ENCODE results near the gene NDFIP2.
"Not testable (repeated sequence)": the region's sequence is repeated elsewhere in the genome, so short reads cannot be mapped to it uniquely, and the experiment has no call there.

The NDFIP2 gene

GRCh38 chr13:79547211-79548195 lies 66.5 kb downstream of the NDFIP2 start:
- Histone ChIP-seq H3K4me1 (ENCODE audit: control insufficient read depth in 5 of 5, insufficient read depth in 5 of 5, low read length in 5 of 5) (peaks cover 0 to 5% (median 0%) of the 10 kb centered on the region in 5 donors), H3K9me3 (ENCODE audit: control insufficient read depth in 5 of 5, low read length in 5 of 5) (no peaks in the 10 kb centered on the region), H3K27me3 (ENCODE audit: control insufficient read depth in 5 of 5, insufficient read depth in 4 of 5, low read length in 5 of 5) (no peaks in the 10 kb centered on the region), H3K9ac (ENCODE audit: low read length in 5 of 5) (no peak overlapping the region), H3K36me3 (ENCODE audit: control insufficient read depth in 5 of 5, insufficient read depth in 5 of 5, low read length in 5 of 5) (no peaks in the 10 kb centered on the region), H3K4me3 (ENCODE audit: low read depth in 1 of 5, low read length in 5 of 5) (no peak overlapping the region), H3K27ac (ENCODE audit: low read depth, low read length) (no peak overlapping the region)

DNA sequence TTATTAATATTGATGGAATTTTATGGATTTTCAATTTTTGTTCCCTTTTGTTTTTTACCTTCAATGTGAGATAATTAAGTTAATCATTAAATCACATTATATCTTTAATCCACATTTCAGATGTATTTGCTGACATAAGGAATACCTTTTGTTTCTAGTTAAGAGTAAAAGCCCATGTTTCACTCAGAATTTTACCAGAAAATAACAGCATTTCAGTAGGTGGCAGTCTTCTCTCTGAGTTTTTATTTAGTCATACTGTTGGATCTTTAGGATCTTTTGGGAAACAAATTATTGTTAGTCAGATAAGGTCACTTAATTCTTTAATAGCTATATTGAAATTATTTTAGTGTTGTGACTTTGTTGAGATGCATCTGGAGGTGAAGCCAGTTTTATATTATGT lies 67.9 kb downstream of the NDFIP2 start:
- Histone ChIP-seq H3K36me3 (ENCODE audit: control insufficient read depth in 5 of 5, insufficient read depth in 5 of 5, low read length in 5 of 5) (no peaks in the 10 kb centered on the region), H3K27me3 (ENCODE audit: control insufficient read depth in 5 of 5, insufficient read depth in 4 of 5, low read length in 5 of 5) (no peaks in the 10 kb centered on the region), H3K9ac (ENCODE audit: low read length in 5 of 5) (no peak overlapping the region), H3K4me3 (ENCODE audit: low read depth in 1 of 5, low read length in 5 of 5) (no peak overlapping the region), H3K4me1 (ENCODE audit: control insufficient read depth in 5 of 5, insufficient read depth in 5 of 5, low read length in 5 of 5) (peaks cover 0 to 7% (median 0%) of the 10 kb centered on the region in 5 donors), H3K27ac (ENCODE audit: low read depth, low read length) (no peak overlapping the region), H3K9me3 (ENCODE audit: control insufficient read depth in 5 of 5, low read length in 5 of 5) (no peaks in the 10 kb centered on the region)

GRCh38 chr13:79549355-79550106 lies 68.6 kb downstream of the NDFIP2 start:
- Histone ChIP-seq H3K4me3 (ENCODE audit: low read depth in 1 of 5, low read length in 5 of 5) (no peak overlapping the region), H3K4me1 (ENCODE audit: control insufficient read depth in 5 of 5, insufficient read depth in 5 of 5, low read length in 5 of 5) (peaks cover 0 to 7% (median 0%) of the 10 kb centered on the region in 5 donors), H3K27me3 (ENCODE audit: control insufficient read depth in 5 of 5, insufficient read depth in 4 of 5, low read length in 5 of 5) (no peaks in the 10 kb centered on the region), H3K9me3 (ENCODE audit: control insufficient read depth in 5 of 5, low read length in 5 of 5) (no peaks in the 10 kb centered on the region), H3K27ac (ENCODE audit: low read depth, low read length) (no peak overlapping the region), H3K9ac (ENCODE audit: low read length in 5 of 5) (peak overlapping the region in 1 of 5 donors; percentile 6), H3K36me3 (ENCODE audit: control insufficient read depth in 5 of 5, insufficient read depth in 5 of 5, low read length in 5 of 5) (no peaks in the 10 kb centered on the region)

GRCh38 chr13:79557666-79558065 lies 76.7 kb downstream of the NDFIP2 start:
- peaks cover 0 to 4% (median 0%) of the 10 kb centered on the region in 5 donors for H3K36me3 ChIP-seq (ENCODE audit: control insufficient read depth in 5 of 5, insufficient read depth in 5 of 5, low read length in 5 of 5)
- H3K27ac ChIP-seq (ENCODE audit: low read depth, low read length): no peak overlapping the region
- peaks cover 0 to 11% (median 4%) of the 10 kb centered on the region in 5 donors for H3K9me3 ChIP-seq (ENCODE audit: control insufficient read depth in 5 of 5, low read length in 5 of 5)
- no peak overlapping the region for H3K4me3 ChIP-seq (ENCODE audit: low read depth in 1 of 5, low read length in 5 of 5)
- H3K4me1 ChIP-seq (ENCODE audit: control insufficient read depth in 5 of 5, insufficient read depth in 5 of 5, low read length in 5 of 5): peaks cover 0 to 11% (median 0%) of the 10 kb centered on the region in 5 donors
- no peak overlapping the region for H3K9ac ChIP-seq (ENCODE audit: low read length in 5 of 5)
- no peaks in the 10 kb centered on the region for H3K27me3 ChIP-seq (ENCODE audit: control insufficient read depth in 5 of 5, insufficient read depth in 4 of 5, low read length in 5 of 5)

DNA sequence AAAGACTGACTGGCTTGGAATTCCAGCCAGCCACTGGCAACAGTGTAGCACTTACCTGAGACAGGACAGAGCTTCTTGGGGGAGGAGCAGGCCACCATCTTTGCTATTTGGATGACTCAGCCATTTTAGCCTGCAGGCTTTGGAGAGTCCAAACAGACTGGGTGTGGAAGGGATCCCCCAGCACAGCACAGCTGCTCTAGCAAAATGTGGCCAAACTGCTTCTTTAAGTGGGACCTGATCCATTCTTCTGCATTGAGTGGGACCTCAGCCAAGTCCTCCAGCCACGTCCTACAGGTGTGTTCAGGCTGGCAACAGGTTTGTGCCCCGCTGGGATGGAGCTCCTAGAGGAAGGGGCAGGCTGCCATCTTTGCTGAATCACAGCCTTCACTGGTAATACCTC lies 80.0 kb downstream of the NDFIP2 start:
- Histone ChIP-seq H3K9me3 (ENCODE audit: control insufficient read depth in 5 of 5, low read length in 5 of 5) (peaks cover 0 to 17% (median 4%) of the 10 kb centered on the region in 5 donors), H3K27ac (ENCODE audit: low read depth, low read length) (no peak overlapping the region), H3K27me3 (ENCODE audit: control insufficient read depth in 5 of 5, insufficient read depth in 4 of 5, low read length in 5 of 5) (no peaks in the 10 kb centered on the region), H3K4me1 (ENCODE audit: control insufficient read depth in 5 of 5, insufficient read depth in 5 of 5, low read length in 5 of 5) (peaks cover 0 to under 1% (median 0%) of the 10 kb centered on the region in 5 donors), H3K9ac (ENCODE audit: low read length in 5 of 5) (no peak overlapping the region), H3K36me3 (ENCODE audit: control insufficient read depth in 5 of 5, insufficient read depth in 5 of 5, low read length in 5 of 5) (peaks cover 0 to 4% (median 0%) of the 10 kb centered on the region in 5 donors), H3K4me3 (ENCODE audit: low read depth in 1 of 5, low read length in 5 of 5) (no peak overlapping the region)

- H3K27ac ChIP-seq (ENCODE audit: low read depth, low read length): no peak overlapping the region
- H3K36me3 ChIP-seq (ENCODE audit: control insufficient read depth in 5 of 5, insufficient read depth in 5 of 5, low read length in 5 of 5): peaks cover 0 to 4% (median 0%) of the 10 kb centered on the region in 5 donors
- no peaks in the 10 kb centered on the region for H3K4me1 ChIP-seq (ENCODE audit: control insufficient read depth in 5 of 5, insufficient read depth in 5 of 5, low read length in 5 of 5)
- no peaks in the 10 kb centered on the region for H3K27me3 ChIP-seq (ENCODE audit: control insufficient read depth in 5 of 5, insufficient read depth in 4 of 5, low read length in 5 of 5)
- H3K4me3 ChIP-seq (ENCODE audit: low read depth in 1 of 5, low read length in 5 of 5): no peak overlapping the region
- H3K9me3 ChIP-seq (ENCODE audit: control insufficient read depth in 5 of 5, low read length in 5 of 5): peaks cover 0 to 19% (median 4%) of the 10 kb centered on the region in 5 donors
- H3K9ac ChIP-seq (ENCODE audit: low read length in 5 of 5): no peak overlapping the region
Observed at GRCh38 chr13:79562557-79562956, 81.6 kb downstream of the NDFIP2 start.

- no peaks in the 10 kb centered on the region for H3K36me3 ChIP-seq (ENCODE audit: control insufficient read depth in 5 of 5, insufficient read depth in 5 of 5, low read length in 5 of 5)
- H3K9ac ChIP-seq (ENCODE audit: low read length in 5 of 5): no peak overlapping the region
- H3K9me3 ChIP-seq (ENCODE audit: control insufficient read depth in 5 of 5, low read length in 5 of 5): peaks cover 0 to 16% (median 2%) of the 10 kb centered on the region in 5 donors
Observed at GRCh38 chr13:79566118-79566517, 85.2 kb downstream of the NDFIP2 start.

GRCh38 chr13:79571147-79571546 lies 90.2 kb downstream of the NDFIP2 start:
- Histone ChIP-seq H3K4me1 (ENCODE audit: control insufficient read depth in 5 of 5, insufficient read depth in 5 of 5, low read length in 5 of 5) (no peaks in the 10 kb centered on the region), H3K9me3 (ENCODE audit: control insufficient read depth in 5 of 5, low read length in 5 of 5) (peaks cover 0 to 4% (median under 1%) of the 10 kb centered on the region in 5 donors), H3K27ac (ENCODE audit: low read depth, low read length) (no peak overlapping the region), H3K36me3 (ENCODE audit: control insufficient read depth in 5 of 5, insufficient read depth in 5 of 5, low read length in 5 of 5) (no peaks in the 10 kb centered on the region), H3K4me3 (ENCODE audit: low read depth in 1 of 5, low read length in 5 of 5) (no peak overlapping the region), H3K27me3 (ENCODE audit: control insufficient read depth in 5 of 5, insufficient read depth in 4 of 5, low read length in 5 of 5) (no peaks in the 10 kb centered on the region), H3K9ac (ENCODE audit: low read length in 5 of 5) (no peak overlapping the region)

More at GRCh38 chr13:79566118-79566517, 85.2 kb downstream of the NDFIP2 start:
- no peak overlapping the region for H3K4me3 ChIP-seq (ENCODE audit: low read depth in 1 of 5, low read length in 5 of 5)
- no peaks in the 10 kb centered on the region for H3K27me3 ChIP-seq (ENCODE audit: control insufficient read depth in 5 of 5, insufficient read depth in 4 of 5, low read length in 5 of 5)
- H3K4me1 ChIP-seq (ENCODE audit: control insufficient read depth in 5 of 5, insufficient read depth in 5 of 5, low read length in 5 of 5): no peaks in the 10 kb centered on the region
- no peak overlapping the region for H3K27ac ChIP-seq (ENCODE audit: low read depth, low read length)

DNA sequence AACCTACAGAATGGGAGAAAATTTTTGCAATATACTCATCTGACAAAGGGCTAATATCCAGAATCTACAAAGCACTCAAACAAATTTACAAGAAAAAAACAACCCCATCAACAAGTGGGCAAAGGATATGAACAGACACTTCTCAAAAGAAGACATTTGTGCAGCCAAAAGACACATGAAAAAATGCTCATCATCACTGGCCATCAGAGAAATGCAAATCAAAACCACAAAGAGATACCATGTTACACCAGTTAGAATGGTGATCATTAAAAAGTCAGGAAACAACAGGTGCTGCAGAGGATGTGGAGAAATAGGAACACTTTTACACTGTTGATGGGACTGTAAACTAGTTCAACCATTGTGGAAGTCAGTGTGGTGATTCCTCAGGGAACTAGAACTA lies 92.9 kb downstream of the NDFIP2 start:
- H3K9ac ChIP-seq (ENCODE audit: low read length in 5 of 5); H3K4me3 ChIP-seq (ENCODE audit: low read depth in 1 of 5, low read length in 5 of 5); H3K27ac ChIP-seq (ENCODE audit: low read depth, low read length); H3K27me3 ChIP-seq (ENCODE audit: control insufficient read depth in 5 of 5, insufficient read depth in 4 of 5, low read length in 5 of 5); H3K36me3 ChIP-seq (ENCODE audit: control insufficient read depth in 5 of 5, insufficient read depth in 5 of 5, low read length in 5 of 5); H3K4me1 ChIP-seq (ENCODE audit: control insufficient read depth in 5 of 5, insufficient read depth in 5 of 5, low read length in 5 of 5); H3K9me3 ChIP-seq (ENCODE audit: control insufficient read depth in 5 of 5, low read length in 5 of 5): not testable (repeated sequence)

GRCh38 chr13:79581870-79582315 lies 100.9 kb downstream of the NDFIP2 start:
- Histone ChIP-seq H3K9ac (ENCODE audit: low read length in 5 of 5) (no peak overlapping the region), H3K27ac (ENCODE audit: low read depth, low read length) (no peak overlapping the region), H3K27me3 (ENCODE audit: control insufficient read depth in 5 of 5, insufficient read depth in 4 of 5, low read length in 5 of 5) (no peaks in the 10 kb centered on the region)

More at GRCh38 chr13:79581870-79582315, 100.9 kb downstream of the NDFIP2 start:
- H3K4me3 ChIP-seq (ENCODE audit: low read depth in 1 of 5, low read length in 5 of 5): no peak overlapping the region
- H3K4me1 ChIP-seq (ENCODE audit: control insufficient read depth in 5 of 5, insufficient read depth in 5 of 5, low read length in 5 of 5): peaks cover 3 to 9% (median 6%) of the 10 kb centered on the region in 5 donors
- no peaks in the 10 kb centered on the region for H3K36me3 ChIP-seq (ENCODE audit: control insufficient read depth in 5 of 5, insufficient read depth in 5 of 5, low read length in 5 of 5)
- H3K9me3 ChIP-seq (ENCODE audit: control insufficient read depth in 5 of 5, low read length in 5 of 5): peaks cover 6 to 17% (median 12%) of the 10 kb centered on the region in 5 donors
